WI38 (cell line): ENCODE data around the gene ACIN1.
A peak's percentile ranks its signal among the peaks of the same experiment; 100 is the strongest.

Experiments
- H3K4me3 ChIP-seq: 2 replicates; pipeline ENCODE4 v1.5.1; 2011; ENCODE audit warnings: low read depth, mild to moderate bottlenecking, control low read depth, low read length
- CTCF ChIP-seq: IDR thresholded peaks from 2 replicates; pipeline ENCODE4 v1.5.1; 2012; ENCODE audit warnings: low read depth, mild to moderate bottlenecking, control low read depth, low read length

The ACIN1 gene

GRCh38 chr14:23086565-23086964 lies 8.4 kb downstream of the ACIN1 start:
- no peak overlapping the region for H3K4me3 ChIP-seq
- TF ChIP-seq CTCF: no peak

GRCh38 chr14:23085458-23085857 lies 9.5 kb downstream of the ACIN1 start:
- H3K4me3 ChIP-seq: no peak overlapping the region
- no peak for TF ChIP-seq CTCF

- TF ChIP-seq CTCF: no peak
- H3K4me3 ChIP-seq: no peak overlapping the region
These were observed 14.5 kb downstream of the ACIN1 start for GRCh38 chr14:23080474-23080873.

DNA sequence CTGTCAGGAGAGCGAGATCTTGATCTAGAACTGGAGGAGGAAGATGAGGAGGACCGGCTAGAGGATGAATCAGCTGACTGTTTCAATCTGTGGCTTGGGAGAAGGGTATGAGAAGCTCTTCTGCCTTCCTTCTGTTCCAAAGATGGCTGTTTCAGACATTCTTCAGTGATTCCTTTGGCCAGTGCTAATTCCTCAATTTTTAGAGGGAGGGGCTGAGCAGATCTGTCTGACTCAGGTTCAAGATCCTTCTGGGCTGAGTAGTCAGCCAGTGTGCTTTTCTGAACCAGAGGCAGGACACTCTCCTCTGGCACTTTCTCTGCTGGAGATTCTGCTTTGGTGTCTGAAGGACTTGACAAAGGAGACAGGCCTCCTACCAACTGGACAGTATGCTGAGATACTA lies 15.2 kb downstream of the ACIN1 start:
- H3K4me3 ChIP-seq: no peak overlapping the region
- TF ChIP-seq CTCF: no peak

- no peak for TF ChIP-seq CTCF
- H3K4me3 ChIP-seq: no peak overlapping the region
These were observed 16.2 kb downstream of the ACIN1 start for GRCh38 chr14:23078692-23079116.

DNA sequence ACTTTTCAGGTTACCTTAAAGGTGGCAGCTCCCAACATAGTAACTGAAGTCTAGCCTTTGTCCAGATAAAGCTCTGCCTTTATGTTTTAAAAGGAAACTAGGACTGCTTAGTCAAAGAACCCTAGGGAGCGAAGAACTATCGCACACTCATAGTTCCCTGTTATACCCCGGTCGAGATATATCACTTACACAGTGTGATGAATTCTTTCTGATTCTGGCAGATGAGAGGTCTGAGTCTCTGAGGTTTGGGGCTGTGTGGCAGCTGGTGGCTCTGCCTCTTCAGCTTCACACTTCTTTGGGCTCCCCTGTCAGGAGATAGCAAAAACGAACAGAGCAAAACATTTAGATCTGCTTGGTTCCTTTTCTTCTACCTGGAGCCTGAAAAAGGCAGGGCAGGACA lies 17.0 kb downstream of the ACIN1 start:
- H3K4me3 ChIP-seq: no peak overlapping the region
- no peak for TF ChIP-seq CTCF

DNA sequence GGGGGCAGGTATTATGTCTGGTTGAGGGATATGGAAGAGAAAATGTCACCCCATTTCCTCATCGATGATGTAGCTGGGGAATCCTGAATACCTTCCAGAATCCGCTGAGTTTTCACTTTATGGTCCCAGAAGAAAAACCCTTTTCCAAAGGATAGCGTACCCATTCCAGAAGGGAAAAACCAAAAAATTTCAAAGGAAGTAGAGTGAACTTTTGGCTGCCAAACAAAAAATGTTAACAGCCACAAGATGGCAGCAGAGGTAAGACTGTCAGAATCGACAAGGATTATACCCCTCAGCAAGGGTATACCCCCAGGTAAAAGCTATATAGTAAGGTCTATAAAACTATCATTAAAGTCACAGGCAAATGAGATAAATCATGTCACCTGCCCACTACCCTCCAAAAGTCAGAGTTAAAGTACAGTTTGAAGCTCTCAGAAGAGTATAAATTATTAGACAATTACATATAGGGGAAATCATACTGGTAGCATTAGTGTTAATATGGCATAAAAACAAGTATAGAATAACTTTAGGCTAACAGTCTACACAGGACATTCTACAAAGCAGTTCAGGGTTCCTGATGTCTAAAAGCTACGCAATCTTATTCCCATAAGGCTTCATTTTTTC lies 18.0 kb downstream of the ACIN1 start:
- H3K4me3 ChIP-seq: no peak overlapping the region

More for the DNA sequence above, 18.0 kb downstream of the ACIN1 start:
- peak; percentile 42; the same call in 1 of the 2 replicates for TF ChIP-seq CTCF
